HT-29 (cell line): ENCODE results near the gene NCOR2. TPM values are rescaled to one million over a fixed set of nuclear protein-coding genes. Genes with fewer than 3 reads are reported as not detected.
"Not testable (repeated sequence)": the region's sequence is repeated elsewhere in the genome, so short reads cannot be mapped to it uniquely, and the experiment has no call there.

Experiments
- DNase-seq: peaks from one replicate; pipeline ENCODE4 v3.0.0-alpha.2; 2015; ENCODE audit warnings: low spot score
- total RNA-seq: library from RNA; depleted of rRNA; stranded (reverse); fragments of >200 nt; shearing (Covaris generic); gene quantifications from 2 replicates; pipeline ENCODE4 v1.2.3, GENCODE V29; 2014

NCOR2 gene
- total RNA-seq, 1 experiment from 2014 or later: 114 TPM

- no peak for DNase-seq
Measured at GRCh38 chr12:124601706-124602105, 34.3 kb upstream of the NCOR2 start.

- no peak for DNase-seq
Measured at GRCh38 chr12:124599074-124599999, 31.9 kb upstream of the NCOR2 start.

GRCh38 chr12:124597041-124597440, 29.6 kb upstream of the NCOR2 start:
- no peak for DNase-seq

GRCh38 chr12:124595444-124595843, 28.0 kb upstream of the NCOR2 start:
- no peak for DNase-seq

GRCh38 chr12:124594851-124595250, 27.4 kb upstream of the NCOR2 start:
- no peak for DNase-seq

GRCh38 chr12:124593851-124594401, 26.5 kb upstream of the NCOR2 start:
- DNase-seq: no peak

- no peak for DNase-seq
Measured at GRCh38 chr12:124593176-124593575, 25.8 kb upstream of the NCOR2 start.

GRCh38 chr12:124592481-124593160, 25.2 kb upstream of the NCOR2 start:
- DNase-seq: no peak

GRCh38 chr12:124592050-124592449, 24.6 kb upstream of the NCOR2 start:
- DNase-seq: no peak

- DNase-seq: no peak
Measured at GRCh38 chr12:124590447-124590846, 23.0 kb upstream of the NCOR2 start.

GRCh38 chr12:124588751-124589267, 21.4 kb upstream of the NCOR2 start:
- no peak for DNase-seq

GRCh38 chr12:124588018-124588634, 20.7 kb upstream of the NCOR2 start:
- DNase-seq: no peak

GRCh38 chr12:124586756-124587155, 19.3 kb upstream of the NCOR2 start:
- peak; percentile 34 for DNase-seq

GRCh38 chr12:124584494-124584893, 17.1 kb upstream of the NCOR2 start:
- not testable (repeated sequence) for DNase-seq

- DNase-seq: no peak
Measured at GRCh38 chr12:124583854-124584253, 16.4 kb upstream of the NCOR2 start.

GRCh38 chr12:124582108-124582424, 14.7 kb upstream of the NCOR2 start:
- no peak for DNase-seq

- DNase-seq: no peak
Measured at GRCh38 chr12:124581307-124582107, 14.1 kb upstream of the NCOR2 start.

- DNase-seq: no peak
Measured at GRCh38 chr12:124579921-124580517, 12.6 kb upstream of the NCOR2 start.

GRCh38 chr12:124578854-124579253, 11.4 kb upstream of the NCOR2 start:
- no peak for DNase-seq

GRCh38 chr12:124578445-124578844, 11.0 kb upstream of the NCOR2 start:
- no peak for DNase-seq

GRCh38 chr12:124577986-124578385, 10.6 kb upstream of the NCOR2 start:
- DNase-seq: no peak
